H1 (cell line): ENCODE results near the gene KIF23.

ENCODE experiments used
- CTCF ChIP-seq, 3 experiments: IDR thresholded peaks; 1 replicate in 2 of 3; 2 replicates in 1 of 3; pipeline versions ENCODE4 v1.5.1 to v1.6.1; 2011; ENCODE audit warnings: low read length in 3 of 3, mild to moderate bottlenecking in 3 of 3, inconsistent platforms in 2 of 3, low read depth in 1 of 3, moderate library complexity in 1 of 3; ENCODE audit not compliant: insufficient read depth in 1 of 3; ENCODE audit errors: control extremely low read depth in 1 of 3
- EP300 ChIP-seq, 2 experiments: IDR thresholded peaks; 1 replicate in 1 of 2; 2 replicates in 1 of 2; pipeline ENCODE4 v1.6.1; 2011 to 2012; ENCODE audit warnings: low read depth in 2 of 2, low read length in 2 of 2, mild to moderate bottlenecking in 2 of 2, borderline replicate concordance in 1 of 2, inconsistent platforms in 1 of 2, moderate library complexity in 1 of 2
- EZH2 ChIP-seq: fragments of 200-600 bp; sonication (generic); IDR thresholded peaks from 2 replicates; pipeline ENCODE4 v1.7.1; 2012; ENCODE audit warnings: low read depth, mild to moderate bottlenecking, moderate library complexity, low read length, inconsistent platforms; ENCODE audit not compliant: severe bottlenecking
- GTF2F1 ChIP-seq: IDR thresholded peaks from 2 replicates; pipeline ENCODE4 v1.6.1; 2012; ENCODE audit warnings: low read depth, low read length, improper control_type of control experiment, borderline replicate concordance
- HDAC6 ChIP-seq: IDR thresholded peaks from one replicate; pipeline ENCODE4 v1.7.1; 2012; ENCODE audit warnings: low read depth, mild to moderate bottlenecking, inconsistent platforms, low read length, moderate library complexity
- MAX ChIP-seq: IDR thresholded peaks from 2 replicates; pipeline ENCODE4 v1.6.1; 2012; ENCODE audit warnings: inconsistent platforms
- NRF1 ChIP-seq: IDR thresholded peaks from 2 replicates; pipeline ENCODE4 v1.6.1; 2011; ENCODE audit warnings: mild to moderate bottlenecking, low read depth, low read length, improper control_type of control experiment
- POLR2A ChIP-seq, 2 experiments: IDR thresholded peaks; 1 replicate in 1 of 2; 2 replicates in 1 of 2; pipeline ENCODE4 v1.6.1; 2011; ENCODE audit warnings: low read depth in 2 of 2, low read length in 2 of 2, mild to moderate bottlenecking in 2 of 2; ENCODE audit errors: control extremely low read depth in 1 of 2
- POLR2AphosphoS5 ChIP-seq: IDR thresholded peaks from 2 replicates; pipeline ENCODE4 v1.6.1; 2011; ENCODE audit warnings: low read depth, low read length
- RXRA ChIP-seq: IDR thresholded peaks from 2 replicates; pipeline ENCODE4 v1.6.1; 2011; ENCODE audit warnings: low read depth, mild to moderate bottlenecking, low read length, moderate library complexity; ENCODE audit not compliant: insufficient read depth
- SRF ChIP-seq: IDR thresholded peaks from 2 replicates; pipeline ENCODE4 v1.6.1; 2011; ENCODE audit warnings: mild to moderate bottlenecking, low read depth, low read length, moderate library complexity
- USF2 ChIP-seq: IDR thresholded peaks from 2 replicates; pipeline ENCODE4 v1.6.1; 2011; ENCODE audit warnings: low read length, improper control_type of control experiment

GRCh38 chr15:69497667-69498066 is 83.5 kb downstream of the KIF23 start:
- no peak for TF ChIP-seq CTCF (IDR thresholded peaks at IDR 0.05; ENCODE audit: control extremely low read depth in 1 of 3, insufficient read depth in 1 of 3, low read depth in 1 of 3, low read length in 3 of 3)
- TF ChIP-seq SRF: no peak
- TF ChIP-seq POLR2A (IDR thresholded peaks at IDR 0.05; ENCODE audit: control extremely low read depth in 1 of 2, low read depth in 2 of 2, low read length in 2 of 2): no peak
- TF ChIP-seq HDAC6: no peak
- TF ChIP-seq RXRA: no peak
- no peak for TF ChIP-seq MAX
- no peak for TF ChIP-seq POLR2AphosphoS5
- no peak for TF ChIP-seq EZH2
- no peak for TF ChIP-seq GTF2F1
- no peak for TF ChIP-seq USF2
- no peak for TF ChIP-seq EP300 (IDR thresholded peaks at IDR 0.05; ENCODE audit: borderline replicate concordance in 1 of 2, low read depth in 2 of 2, low read length in 2 of 2)
- no peak for TF ChIP-seq NRF1
